HepG2 (cell line): ENCODE results near the gene TOX2. TPM values are rescaled to one million over a fixed set of nuclear protein-coding genes. Genes with fewer than 3 reads are reported as not detected.

Experiments
- ATAC-seq: fragments of 200-7000 bp; cut with Tn5 transposase; 3 replicates; pipeline ENCODE4 v1.9.1; 2020; ENCODE audit warnings: mild to moderate bottlenecking, moderate library complexity
- BruUV-seq: library from RNA; stranded (reverse); fragments of 400-500 nt; replicated peaks from 2 replicates; lab custom pipeline; 2021; lab: Mats Ljungman, UMichigan
- CTCF ChIA-PET: fragments of 300-600 bp; formaldehyde crosslinking; extraction: SDS; loops from one replicate; lab custom pipeline; 2021; ENCODE audit warnings: low total read pairs, inconsistent platforms, low intra/inter-chr PET ratio; lab: Yijun Ruan, JAX
- POLR2A ChIA-PET: fragments of 350-600 bp; sonication (Branson Sonifier 250); formaldehyde crosslinking; loops from one replicate; lab custom pipeline; 2020; ENCODE audit warnings: antibody characterized with exemption, inconsistent platforms; lab: Yijun Ruan, JAX
- DNase-seq: peaks from one replicate; pipeline ENCODE4 v3.0.0-alpha.2; 2015; ENCODE audit warnings: low spot score
- FAIRE-seq: peaks from 3 replicates; lab custom pipeline; 2011; peaks lifted over from hg19 to GRCh38; lab: Jason Lieb, UNC
- H2AFZ ChIP-seq: one replicate; pipeline ENCODE4 v1.6.1; 2011; ENCODE audit warnings: low read length, inconsistent platforms
- H3K27ac ChIP-seq: fragments of 300-600 bp; 3 replicates; pipeline ENCODE4 v1.8.0; 2011; ENCODE audit warnings: mixed run types, mild to moderate bottlenecking, mixed read lengths, low read length, inconsistent platforms; ENCODE audit not compliant: insufficient read depth; ENCODE audit errors: extremely low read length
- H3K27me3 ChIP-seq, 2 experiments: fragments of 200-600 bp in 1 of 2; 2 replicates in 1 of 2; 3 replicates in 1 of 2; pipeline versions ENCODE4 v1.6.0 to v1.8.0; 2011; ENCODE audit warnings: low read length in 2 of 2, mild to moderate bottlenecking in 2 of 2, moderate library complexity in 2 of 2, inconsistent platforms in 1 of 2; ENCODE audit not compliant: insufficient read depth in 2 of 2, control insufficient read depth in 1 of 2
- H3K36me3 ChIP-seq, 2 experiments: fragments of 200-600 bp in 1 of 2; replicated peaks in 1 of 2; 2 replicates in 1 of 2; 3 replicates in 1 of 2; pipeline versions ENCODE4 v1.5.1 to v1.8.0; 2011; ENCODE audit warnings: low read length in 2 of 2, inconsistent platforms in 1 of 2; ENCODE audit not compliant: insufficient read depth in 2 of 2, control insufficient read depth in 1 of 2
- H3K4me1 ChIP-seq: 2 replicates; pipeline ENCODE4 v1.5.1; 2012; ENCODE audit warnings: low read length, inconsistent platforms; ENCODE audit not compliant: insufficient read depth
- H3K4me2 ChIP-seq: 2 replicates; pipeline ENCODE4 v1.6.0; 2011; ENCODE audit warnings: low read depth, low read length, inconsistent platforms
- H3K4me3 ChIP-seq, 3 experiments: fragments of 200-600 bp in 1 of 3; sonication (generic), shearing (Covaris generic) in 1 of 3; replicated peaks in 1 of 3; 2 replicates each; pipeline ENCODE4 v1.5.1; 2011 to 2016; ENCODE audit warnings: low read length in 3 of 3, inconsistent platforms in 2 of 3, low read depth in 2 of 3, mild to moderate bottlenecking in 2 of 3, control low read depth in 1 of 3, mixed read lengths in 1 of 3; ENCODE audit not compliant: insufficient read depth in 1 of 3
- H3K79me2 ChIP-seq: one replicate; pipeline ENCODE4 v1.6.1; 2011; ENCODE audit warnings: low read length, inconsistent platforms; ENCODE audit not compliant: insufficient read depth
- H3K9ac ChIP-seq: 2 replicates; pipeline ENCODE4 v1.6.0; 2011; ENCODE audit warnings: mild to moderate bottlenecking, low read depth, low read length, inconsistent platforms; ENCODE audit not compliant: insufficient read depth
- H3K9me3 ChIP-seq: 2 replicates; pipeline ENCODE4 v1.5.1; 2012; ENCODE audit warnings: mild to moderate bottlenecking, low read length
- H4K20me1 ChIP-seq: 2 replicates; pipeline ENCODE4 v1.6.0; 2011; ENCODE audit warnings: inconsistent platforms, mild to moderate bottlenecking, low read length, moderate library complexity; ENCODE audit not compliant: insufficient read depth
- ATF7 ChIP-seq, 2 experiments: fragments of 450-650 bp in 1 of 2; sonication (generic) in 1 of 2; formaldehyde crosslinking in 1 of 2; IDR thresholded peaks; 2 replicates each; pipeline versions ENCODE4 v1.4.0 to v1.6.1; 2016 to 2020; ENCODE audit warnings: antibody characterized with exemption in 1 of 2, mild to moderate bottlenecking in 1 of 2, missing genetic modification reagents in 1 of 2
- CREB1 ChIP-seq, 2 experiments: fragments of 450-650 bp in 1 of 2; IDR thresholded peaks; 2 replicates each; pipeline ENCODE4 v1.6.1; 2016 to 2017; ENCODE audit warnings: control low read depth in 1 of 2, mild to moderate bottlenecking in 1 of 2, missing compliant biosample characterization in 1 of 2, missing genetic modification characterization in 1 of 2
- DNMT1 ChIP-seq: sonication (generic); formaldehyde crosslinking; IDR thresholded peaks from 2 replicates; pipeline ENCODE4 v1.5.1; 2020; ENCODE audit warnings: mild to moderate bottlenecking, missing genetic modification reagents
- FOXA1 ChIP-seq, 2 experiments: fragments of 450-650 bp in 1 of 2; sonication (generic) in 1 of 2; formaldehyde crosslinking in 1 of 2; IDR thresholded peaks; 2 replicates each; pipeline versions ENCODE4 v1.4.0 to v1.6.1; 2016 to 2020; ENCODE audit warnings: missing genetic modification reagents in 1 of 2
- MIER2 ChIP-seq: IDR thresholded peaks from 2 replicates; pipeline ENCODE4 v1.6.1; 2016; ENCODE audit warnings: missing biosample characterization, missing genetic modification reagents
- MLLT10 ChIP-seq: sonication (generic); formaldehyde crosslinking; IDR thresholded peaks from 2 replicates; pipeline ENCODE4 v1.4.0; 2020; ENCODE audit warnings: missing genetic modification reagents
- WGBS: methylation state at CpG from one replicate; pipeline ENCODE4 v1.1.6; 2017; ENCODE audit warnings: low lambda C conversion rate; 5-methylcytosine and 5-hydroxymethylcytosine counted together
- in situ Hi-C: cut with HindIII; loops from 2 replicates; pipeline ENCODE4 v1.10.0; 2017; ENCODE audit warnings: low pct_unique_long_range_greater_than_20kb; ENCODE audit not compliant: extremely low pct_ligation_motif_present
- intact Hi-C: fragments of 100-400 bp; cut with micrococcal nuclease; formaldehyde crosslinking; loops from one replicate; pipeline ENCODE4 v1.10.0; 2022; ENCODE audit not compliant: unreplicated experiment
- polyA plus RNA-seq, 8 experiments: library from polyadenylated mRNA; depleted of rRNA in 3 of 8; stranded (reverse) in 7 of 8; unstranded in 1 of 8; fragments of >200 nt; fragmentation: Illumina TruSeq in 4 of 8; extraction: Trizol in 4 of 8; gene quantifications; 2 replicates each; pipeline versions ENCODE4 v1.2.1 to v1.2.3, GENCODE V29; 2011 to 2016; ENCODE audit warnings: low read depth in 4 of 8, missing spikeins in 1 of 8, mixed read lengths in 1 of 8; ENCODE audit not compliant: insufficient read depth in 1 of 8
- total RNA-seq, 5 experiments: library from RNA; depleted of rRNA; stranded (reverse); fragments of >200 nt; fragmentation: Illumina TruSeq; extraction: Trizol; gene quantifications; 2 replicates each; pipeline ENCODE4 v1.2.3, GENCODE V29; 2016; ENCODE audit warnings: low read depth in 1 of 5
- TF ChIP-seq, protein P1 (sequence below): sonication (generic); formaldehyde crosslinking; IDR thresholded peaks from 2 replicates; pipeline ENCODE4 v1.4.0; 2020; ENCODE audit warnings: mild to moderate bottlenecking, missing genetic modification reagents

TOX2 gene
- total and polyA plus RNA-seq, 2 of the 13 experiments (the other 11 are each of a cell fraction or from before 2014, with no cell fraction given), result not detected

DNA sequence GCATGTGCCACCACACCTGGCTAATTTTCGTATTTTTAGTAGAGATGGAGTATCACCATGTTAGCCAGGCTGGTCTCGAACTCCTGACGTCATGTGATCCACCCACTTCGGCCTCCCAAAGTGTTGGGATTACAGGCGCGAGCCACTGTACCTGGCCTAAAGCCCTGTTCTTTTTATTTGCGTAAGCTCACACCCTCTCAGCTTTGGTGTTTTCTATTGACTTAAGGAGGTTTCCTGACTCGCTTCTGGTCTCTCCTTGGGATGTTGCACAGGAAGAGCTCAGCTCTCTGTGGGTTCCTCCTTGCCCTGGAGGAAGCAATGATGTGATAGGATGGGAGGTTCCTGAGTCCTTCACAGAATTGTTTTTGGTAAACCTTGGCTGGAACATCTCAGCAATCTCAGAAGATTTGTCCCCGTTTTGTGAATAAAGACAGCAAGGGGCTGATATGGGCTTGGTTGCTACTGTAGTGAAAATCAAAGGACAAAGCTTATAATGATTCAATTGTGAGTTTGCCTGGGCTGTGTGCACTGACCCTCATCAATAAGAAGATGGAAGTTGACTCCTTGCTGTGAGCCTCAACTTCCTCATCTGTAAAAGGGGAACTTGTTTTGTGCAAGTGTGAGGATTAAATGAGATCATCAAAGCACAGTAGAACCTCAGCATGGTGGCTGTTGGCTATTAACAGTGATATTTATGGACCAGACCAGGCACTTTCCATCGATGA, 27.0 kb downstream of the TOX2 start:
- Histone ChIP-seq H3K4me2 (no peak overlapping the region), H3K4me3 (no peak overlapping the region), H3K9me3 (no peaks in the 10 kb centered on the region), H2AFZ (no peak overlapping the region), H3K79me2 (no peaks in the 10 kb centered on the region), H3K27me3 (peaks cover 2 to 13% of the 10 kb centered on the region in 2 experiments; a peak in 3 of 5 replicates)
- no peak for FAIRE-seq
- POLR2A ChIA-PET, result no interaction called here
- no peak for ATAC-seq
- in situ Hi-C loops, result no loop called here
- TF ChIP-seq FOXA1 (IDR thresholded peaks at IDR 0.05), result peak; percentile 66
- no peak for TF ChIP-seq FOXA1 (CRISPR knock-in tag; IDR thresholded peaks at IDR 0.05)
- no peak for TF ChIP-seq MLLT10 (CRISPR knock-in tag)
- TF ChIP-seq, protein P1, sequence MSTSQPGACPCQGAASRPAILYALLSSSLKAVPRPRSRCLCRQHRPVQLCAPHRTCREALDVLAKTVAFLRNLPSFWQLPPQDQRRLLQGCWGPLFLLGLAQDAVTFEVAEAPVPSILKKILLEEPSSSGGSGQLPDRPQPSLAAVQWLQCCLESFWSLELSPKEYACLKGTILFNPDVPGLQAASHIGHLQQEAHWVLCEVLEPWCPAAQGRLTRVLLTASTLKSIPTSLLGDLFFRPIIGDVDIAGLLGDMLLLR (CRISPR knock-in tag), result no peak
- TF ChIP-seq CREB1 (IDR thresholded peaks at IDR 0.05), result peak; percentile 86
- no peak for TF ChIP-seq CREB1 (CRISPR knock-in tag; IDR thresholded peaks at IDR 0.05)
- peak; percentile 65 for TF ChIP-seq ATF7 (IDR thresholded peaks at IDR 0.05)
- TF ChIP-seq ATF7 (CRISPR knock-in tag; IDR thresholded peaks at IDR 0.05), result no peak
- TF ChIP-seq DNMT1, result no peak
- no peak for TF ChIP-seq MIER2 (CRISPR knock-in tag)
- TF ChIP-seq, all 625 proteins: peak for 3
- Histone ChIP-seq H3K9ac (no peak overlapping the region), H3K27ac (no peak overlapping the region), H3K36me3 (no peaks in the 10 kb centered on the region), H4K20me1 (no peaks in the 10 kb centered on the region), H3K4me1 (no peaks in the 10 kb centered on the region)
- BruUV-seq, result no TSS peak
- no peak for DNase-seq
- intact Hi-C loops, result no loop called here
- 8% methylated on average over 10 of the region's 10 CpGs for WGBS
- CTCF ChIA-PET, result no interaction called here
